B cell (primary cell): ENCODE data around the gene WDR5B. TPM values are rescaled to one million over a fixed set of nuclear protein-coding genes. Genes with fewer than 3 reads are reported as not detected.

Source experiments
- ATAC-seq: fragments of 200-7000 bp; cut with Tn5 transposase; one replicate; pipeline ENCODE4 v1.10.0; 2021; ENCODE audit warnings: low read depth, mild to moderate bottlenecking, moderate number of reproducible peaks, moderate library complexity
- CTCF ChIA-PET: fragments of 350-600 bp; sonication (Branson Sonifier 250); formaldehyde crosslinking; loops from one replicate; lab custom pipeline; 2021; ENCODE audit warnings: antibody characterized with exemption, inconsistent platforms; lab: Charles Lee
- POLR2A ChIA-PET: fragments of 350-600 bp; sonication (Branson Sonifier 250); formaldehyde crosslinking; loops from one replicate; lab custom pipeline; 2021; ENCODE audit warnings: antibody characterized with exemption; lab: Charles Lee
- DNase-seq: peaks from one replicate; pipeline ENCODE4 v3.0.0; 2013
- H2AFZ ChIP-seq: 2 replicates; pipeline ENCODE4 v1.6.1; 2012; ENCODE audit warnings: mild to moderate bottlenecking, low read depth, low read length; ENCODE audit not compliant: insufficient read depth, poor library complexity, severe bottlenecking
- H3K27ac ChIP-seq, 2 donors: 1 replicate in 1 of 2; 2 replicates in 1 of 2; pipeline ENCODE4 v1.5.1; 2012 to 2013; ENCODE audit warnings: low read length in 2 of 2, mild to moderate bottlenecking in 2 of 2, moderate library complexity in 1 of 2
- H3K27me3 ChIP-seq, 4 experiments: fragments of 200-600 bp in 1 of 4; sonication (generic) in 1 of 4; replicated peaks in 1 of 4; 1 replicate in 2 of 4; 2 replicates in 2 of 4; pipeline versions ENCODE4 v1.6.1 to v1.7.0; 2013 to 2016; ENCODE audit warnings: low read length in 3 of 4, mild to moderate bottlenecking in 2 of 4, mixed read lengths in 1 of 4, moderate library complexity in 1 of 4; ENCODE audit not compliant: insufficient read depth in 4 of 4, control insufficient read depth in 3 of 4; ENCODE audit errors: control extremely low read depth in 1 of 4
- H3K36me3 ChIP-seq, 2 experiments: replicated peaks in 1 of 2; 1 replicate in 1 of 2; 2 replicates in 1 of 2; pipeline versions ENCODE4 v1.6.1 to v1.7.1; 2013; ENCODE audit warnings: low read length in 1 of 2; ENCODE audit not compliant: insufficient read depth in 2 of 2, control insufficient read depth in 1 of 2; ENCODE audit errors: control extremely low read depth in 1 of 2, extremely low read depth in 1 of 2
- H3K4me1 ChIP-seq, 2 donors: fragments of 200-600 bp in 1 of 2; sonication (generic) in 1 of 2; 1 replicate in 1 of 2; 2 replicates in 1 of 2; pipeline versions ENCODE4 v1.5.1 to v1.6.1; 2013 to 2017; ENCODE audit warnings: low read length in 2 of 2; ENCODE audit not compliant: control insufficient read depth in 2 of 2, insufficient read depth in 2 of 2
- H3K4me2 ChIP-seq: replicated peaks from 2 replicates; pipeline ENCODE3; 2012; ENCODE audit warnings: mild to moderate bottlenecking, low read depth, low read length; ENCODE audit not compliant: poor library complexity, severe bottlenecking
- H3K4me3 ChIP-seq, 5 experiments: fragments of 200-600 bp in 1 of 5; sonication (generic) in 1 of 5; 1 replicate in 3 of 5; 2 replicates in 2 of 5; pipeline versions ENCODE4 v1.5.1 to v1.7.0; 2011 to 2016; ENCODE audit warnings: low read length in 4 of 5, mild to moderate bottlenecking in 4 of 5, low read depth in 2 of 5, control low read depth in 1 of 5, moderate library complexity in 1 of 5; ENCODE audit not compliant: insufficient read depth in 1 of 5; ENCODE audit errors: control extremely low read depth in 1 of 5, extremely low read depth in 1 of 5
- H3K79me2 ChIP-seq: fragments of 200-600 bp; sonication (generic); one replicate; pipeline ENCODE4 v1.6.0; 2016; ENCODE audit warnings: low read length; ENCODE audit not compliant: control insufficient read depth, insufficient read depth
- H3K9ac ChIP-seq: fragments of 200-600 bp; sonication (generic); 2 replicates; pipeline ENCODE4 v1.6.1; 2017; ENCODE audit warnings: mild to moderate bottlenecking, low read length, moderate library complexity
- H3K9me3 ChIP-seq, 3 donors: one replicate each; pipeline versions ENCODE4 v1.6.1 to v1.7.1; 2013; ENCODE audit warnings: low read length in 2 of 3; ENCODE audit not compliant: control insufficient read depth in 2 of 3, insufficient read depth in 1 of 3; ENCODE audit errors: control extremely low read depth in 1 of 3
- H4K20me1 ChIP-seq: 2 replicates; pipeline ENCODE4 v1.6.0; 2012; ENCODE audit warnings: mild to moderate bottlenecking, low read length; ENCODE audit not compliant: insufficient read depth, control insufficient read depth, poor library complexity, severe bottlenecking
- H3K27ac Mint-ChIP-seq: one replicate; pipeline ENCODE4 v1.8.0; 2021; ENCODE audit warnings: mixed read lengths
- H3K27me3 Mint-ChIP-seq: one replicate; pipeline ENCODE4 v1.8.0; 2021; ENCODE audit warnings: mixed read lengths
- H3K4me1 Mint-ChIP-seq: one replicate; pipeline ENCODE4 v1.8.0; 2021; ENCODE audit warnings: mixed read lengths
- H3K4me3 Mint-ChIP-seq: one replicate; pipeline ENCODE4 v1.8.0; 2021; ENCODE audit warnings: mixed read lengths
- H3K9me3 Mint-ChIP-seq: one replicate; pipeline ENCODE4 v1.8.0; 2022; ENCODE audit warnings: mixed read lengths; ENCODE audit not compliant: insufficient read depth
- CTCF ChIP-seq: fragments of 200-600 bp; IDR thresholded peaks from one replicate; pipeline ENCODE4 v1.8.0; 2022; ENCODE audit warnings: antibody characterized with exemption, mild to moderate bottlenecking
- EZH2 ChIP-seq: IDR thresholded peaks from 2 replicates; pipeline ENCODE4 v1.6.1; 2012; ENCODE audit warnings: borderline replicate concordance, low read depth, mild to moderate bottlenecking, moderate library complexity, low read length; ENCODE audit not compliant: insufficient read depth, poor library complexity, severe bottlenecking
- WGBS: methylation state at CpG from one replicate; pipeline ENCODE4 v1.1.5; 2013; ENCODE audit warnings: missing lambda C conversion rate; ENCODE audit not compliant: insufficient coverage; 5-methylcytosine and 5-hydroxymethylcytosine counted together
- intact Hi-C: fragments of 100-400 bp; cut with micrococcal nuclease; formaldehyde crosslinking; loops from one replicate; pipeline ENCODE4 v1.10.0; 2022
- polyA minus RNA-seq: library from RNA; depleted of rRNA, polyadenylated mRNA; stranded (reverse); fragments of >200 nt; gene quantifications from 2 replicates; pipeline ENCODE4 v1.2.3, GENCODE V29; 2012
- polyA plus RNA-seq: library from polyadenylated mRNA; depleted of rRNA; stranded (reverse); fragments of >200 nt; gene quantifications from 2 replicates; pipeline ENCODE4 v1.2.3, GENCODE V29; 2012
- total RNA-seq, 2 donors: library from RNA; stranded (reverse); fragments of 120-200 nt in 1 of 2; gene quantifications; 1 replicate in 1 of 2; 2 replicates in 1 of 2; pipeline versions ENCODE4 v1.2.3 to v1.2.4, GENCODE V29; 2013 to 2022

WDR5B gene
- 11.6 and 12.3 TPM in 2 replicates for total RNA-seq
- total RNA-seq (2013): 27.3 TPM
- 3.5 and 4.6 TPM in 2 replicates for polyA plus RNA-seq
- polyA minus RNA-seq: 9.6 and 11.3 TPM in 2 replicates

GRCh38 chr3:122415762-122416654 is at the start of gene WDR5B:
Gene WDR5B (minus strand): TSS chr3:122416062. CDS start chr3:122415528, 534 bp downstream.
- CTCF ChIA-PET: interaction anchor here (0.6 to 3.1 kb wide), 10 partner anchors 9 to 314 kb away, joined by 3 to 20 read pairs (median 4); partner anchors contain the start of genes FAM162A, KPNA1 and MIX23
- intact Hi-C loops: loop anchor here (1.0 to 5.0 kb wide), 9 partner anchors 32 to 786 kb away; partner anchors contain the start of genes EAF2, FAM162A, GOLGB1 and HCLS1
- Histone ChIP-seq H3K36me3 (peaks cover 2 to 14% of the 10 kb centered on the region in 2 experiments), H3K9ac (peak within 1 kb of the TSS; percentile 93), H2AFZ (peak within 1 kb of the TSS; percentile 73), H3K27me3 (no peaks in the 10 kb centered on the region), H3K4me1 (peaks cover 20 to 26% of the 10 kb centered on the region in 2 donors), H3K27ac (peak within 1 kb of the TSS; percentile 87 to 97), H3K79me2 (peaks cover 63% of the 10 kb centered on the region), H3K4me2 (peak within 1 kb of the TSS; percentile 72), H4K20me1 (no peaks in the 10 kb centered on the region), H3K9me3 (no peaks in the 10 kb centered on the region), H3K4me3 (peak within 1 kb of the TSS; percentile 74 to 98 (median 83))
- under 1% methylated on average over 44 of the region's 48 CpGs for WGBS
- Mint-ChIP-seq H3K27ac (peak within 1 kb of the TSS; percentile 100), H3K27me3 (no peaks in the 10 kb centered on the region), H3K4me1 (peaks cover 55% of the 10 kb centered on the region), H3K4me3 (peak within 1 kb of the TSS; percentile 100), H3K9me3 (no peaks in the 10 kb centered on the region)
- ATAC-seq (peak; percentile 88), DNase-seq (peak; percentile 100)
- POLR2A ChIA-PET: interaction anchor here (0.7 to 2.2 kb wide), 7 partner anchors 16 to 1171 kb away, joined by 3 to 25 read pairs (median 4); partner anchors contain the start of genes FAM162A, HSPBAP1, KPNA1 and MIX23
- no peak for TF ChIP-seq CTCF
- no peak for TF ChIP-seq EZH2
